HL-60 (cell line): ENCODE data around the gene PSMB5.

ENCODE experiments used
- DNase-seq, 2 experiments: peaks; one replicate each; pipeline ENCODE4 v3.0.0-alpha.2; 2010 to 2020; ENCODE audit warnings: low read depth in 1 of 2, low spot score in 1 of 2
- H3K27ac ChIP-seq: fragments of 250-450 bp; sonication (Bioruptor Pico); replicated peaks from 2 replicates; pipeline ENCODE4 v1.5.1; 2020; ENCODE audit warnings: mild to moderate bottlenecking, moderate library complexity
- H3K27me3 ChIP-seq: fragments of 250-450 bp; sonication (Bioruptor Pico); 2 replicates; pipeline ENCODE4 v1.5.1; 2021; ENCODE audit warnings: mild to moderate bottlenecking, moderate library complexity; ENCODE audit not compliant: insufficient read depth, poor library complexity, severe bottlenecking
- H3K4me3 ChIP-seq: replicated peaks from 2 replicates; pipeline ENCODE4 v1.5.1; 2011; ENCODE audit warnings: mild to moderate bottlenecking, control low read depth, low read length; ENCODE audit not compliant: insufficient read depth
- GABPA ChIP-seq: IDR thresholded peaks from 2 replicates; pipeline ENCODE4 v1.6.1; 2012; ENCODE audit warnings: low read depth
- POLR2AphosphoS5 ChIP-seq: IDR thresholded peaks from 2 replicates; pipeline ENCODE4 v1.6.1; 2012; ENCODE audit warnings: low read depth
- REST ChIP-seq: IDR thresholded peaks from 2 replicates; pipeline ENCODE4 v1.6.1; 2012; ENCODE audit warnings: low read depth; ENCODE audit not compliant: insufficient replicate concordance
- SPI1 ChIP-seq: IDR thresholded peaks from 2 replicates; pipeline ENCODE4 v1.6.1; 2012; ENCODE audit warnings: low read depth, mild to moderate bottlenecking, borderline replicate concordance
- TF ChIP-seq, protein P1 (sequence below): IDR thresholded peaks from one replicate; pipeline ENCODE4 v1.5.1; 2011; ENCODE audit warnings: low read length, control low read depth, inconsistent platforms; ENCODE audit not compliant: insufficient read depth

PSMB5 gene

DNA sequence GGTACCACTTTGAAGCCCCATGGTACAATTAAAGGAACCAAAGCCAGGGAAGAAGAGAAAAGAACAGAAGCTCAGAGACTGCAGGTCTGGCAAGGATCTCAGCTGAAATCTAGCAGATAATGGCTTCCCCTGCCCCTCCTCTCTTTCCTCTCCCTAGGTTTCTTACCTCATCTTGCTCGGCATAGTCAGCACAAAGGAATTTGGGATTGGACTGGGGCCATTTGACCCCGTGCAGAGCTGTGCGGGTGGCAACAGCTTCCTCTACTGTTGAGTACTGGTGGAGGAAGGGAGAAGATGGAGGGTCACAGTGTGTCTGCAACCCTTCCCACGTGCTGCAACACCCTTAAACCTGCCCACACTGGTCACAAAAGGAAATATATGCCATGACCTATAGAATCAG is 27.3 kb upstream of the PSMB5 start:
- no peak overlapping the region for H3K4me3 ChIP-seq
- TF ChIP-seq GABPA (no peak), POLR2AphosphoS5 (no peak), SPI1 (no peak), REST (no peak)
- TF ChIP-seq, protein P1, sequence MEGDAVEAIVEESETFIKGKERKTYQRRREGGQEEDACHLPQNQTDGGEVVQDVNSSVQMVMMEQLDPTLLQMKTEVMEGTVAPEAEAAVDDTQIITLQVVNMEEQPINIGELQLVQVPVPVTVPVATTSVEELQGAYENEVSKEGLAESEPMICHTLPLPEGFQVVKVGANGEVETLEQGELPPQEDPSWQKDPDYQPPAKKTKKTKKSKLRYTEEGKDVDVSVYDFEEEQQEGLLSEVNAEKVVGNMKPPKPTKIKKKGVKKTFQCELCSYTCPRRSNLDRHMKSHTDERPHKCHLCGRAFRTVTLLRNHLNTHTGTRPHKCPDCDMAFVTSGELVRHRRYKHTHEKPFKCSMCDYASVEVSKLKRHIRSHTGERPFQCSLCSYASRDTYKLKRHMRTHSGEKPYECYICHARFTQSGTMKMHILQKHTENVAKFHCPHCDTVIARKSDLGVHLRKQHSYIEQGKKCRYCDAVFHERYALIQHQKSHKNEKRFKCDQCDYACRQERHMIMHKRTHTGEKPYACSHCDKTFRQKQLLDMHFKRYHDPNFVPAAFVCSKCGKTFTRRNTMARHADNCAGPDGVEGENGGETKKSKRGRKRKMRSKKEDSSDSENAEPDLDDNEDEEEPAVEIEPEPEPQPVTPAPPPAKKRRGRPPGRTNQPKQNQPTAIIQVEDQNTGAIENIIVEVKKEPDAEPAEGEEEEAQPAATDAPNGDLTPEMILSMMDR = no peak
- no peaks in the 10 kb centered on the region for H3K27me3 ChIP-seq
- no peak for DNase-seq
- no peak overlapping the region for H3K27ac ChIP-seq

- no peak overlapping the region for H3K27ac ChIP-seq
Measured at GRCh38 chr14:23060536-23061260, 26.0 kb upstream of the PSMB5 start.

More at GRCh38 chr14:23060536-23061260, 26.0 kb upstream of the PSMB5 start:
- TF ChIP-seq REST = no peak
- TF ChIP-seq, protein P1 = no peak
- TF ChIP-seq GABPA = no peak
- Histone ChIP-seq H3K4me3 (no peak overlapping the region), H3K27me3 (no peaks in the 10 kb centered on the region)
- no peak for DNase-seq
